ENCODE data around the gene AGER. TPM values are rescaled to one million over a fixed set of nuclear protein-coding genes. Genes with fewer than 3 reads are reported as not detected.

Gene AGER
- polyA plus RNA-seq, 1 donor from 2014 or later, result 7.2 TPM

DNA sequence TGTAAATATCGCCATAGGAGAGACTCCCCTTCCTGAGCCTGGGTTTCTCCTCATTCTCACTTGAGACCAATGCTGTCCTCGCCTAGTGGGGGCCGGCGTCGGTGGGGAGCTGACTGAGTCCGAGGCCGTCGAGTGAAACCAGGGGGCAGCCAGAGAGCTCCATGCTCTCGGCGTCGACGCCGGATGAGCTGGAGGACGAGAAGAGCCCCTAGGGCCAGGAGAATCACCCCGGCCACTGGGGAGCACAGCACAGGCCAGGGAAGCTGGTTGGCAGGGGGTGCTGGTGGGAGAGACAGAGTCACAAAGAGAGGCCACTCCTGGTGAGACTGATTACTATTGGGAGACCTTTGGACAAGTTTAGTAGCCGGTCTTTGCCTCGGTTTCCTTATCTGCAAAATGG is 14.8 kb upstream of the AGER start:
- Histone ChIP-seq H4K20me1 (ENCODE audit: insufficient read depth) (no peaks in the 10 kb centered on the region), H3K9me3 (ENCODE audit: low read length) (no peaks in the 10 kb centered on the region), H3K9me2 (ENCODE audit: insufficient read depth, low read length) (no peaks in the 10 kb centered on the region), H3K36me3 (ENCODE audit: insufficient read depth, low read length) (no peaks in the 10 kb centered on the region), H3K79me2 (replicated peaks; ENCODE audit: insufficient read depth, low read length) (no peaks in the 10 kb centered on the region), H3F3A (ENCODE audit: insufficient read depth, low read length, poor library complexity, severe bottlenecking) (peaks cover 5% of the 10 kb centered on the region), H3K27me3 (ENCODE audit: insufficient read depth, low read depth, low read length) (no peaks in the 10 kb centered on the region), H3K9ac (ENCODE audit: low read length) (no peak overlapping the region), H2AFZ (ENCODE audit: low read depth, low read length) (no peak overlapping the region), H3K4me2 (ENCODE audit: low read length) (no peak overlapping the region), H3K4me3 (ENCODE audit: low read length) (no peak overlapping the region), H3K27ac (ENCODE audit: low read length) (no peak overlapping the region)
- no peak for TF ChIP-seq EP300 (conservative IDR thresholded peaks at IDR 0.05; ENCODE audit: poor library complexity, severe bottlenecking)
- no peak for TF ChIP-seq EZH2 (IDR thresholded peaks at IDR 0.05; ENCODE audit: borderline replicate concordance, insufficient read depth, low read length, poor library complexity, severe bottlenecking)
- no peak for TF ChIP-seq CTCF (IDR thresholded peaks at IDR 0.05; ENCODE audit: poor library complexity, severe bottlenecking)
- TF ChIP-seq RAD21 (conservative IDR thresholded peaks at IDR 0.05), result no peak

- Histone ChIP-seq H3K27ac (ENCODE audit: low read length) (no peak overlapping the region), H4K20me1 (ENCODE audit: insufficient read depth) (no peaks in the 10 kb centered on the region), H3K4me2 (ENCODE audit: low read length) (no peak overlapping the region), H3K9me3 (ENCODE audit: low read length) (no peaks in the 10 kb centered on the region), H3K27me3 (ENCODE audit: insufficient read depth, low read depth, low read length) (no peaks in the 10 kb centered on the region), H3K36me3 (ENCODE audit: insufficient read depth, low read length) (no peaks in the 10 kb centered on the region), H3K79me2 (replicated peaks; ENCODE audit: insufficient read depth, low read length) (no peaks in the 10 kb centered on the region), H3K9ac (ENCODE audit: low read length) (no peak overlapping the region), H3K9me2 (ENCODE audit: insufficient read depth, low read length) (no peaks in the 10 kb centered on the region), H2AFZ (ENCODE audit: low read depth, low read length) (no peak overlapping the region), H3F3A (ENCODE audit: insufficient read depth, low read length, poor library complexity, severe bottlenecking) (peaks cover 5% of the 10 kb centered on the region), H3K4me3 (ENCODE audit: low read length) (no peak overlapping the region)
- no peak for TF ChIP-seq EZH2 (IDR thresholded peaks at IDR 0.05; ENCODE audit: borderline replicate concordance, insufficient read depth, low read length, poor library complexity, severe bottlenecking)
- no peak for TF ChIP-seq POLR2AphosphoS5 (IDR thresholded peaks at IDR 0.05)
Measured at GRCh38 chr6:32198345-32198696, 14.3 kb upstream of the AGER start.

DNA sequence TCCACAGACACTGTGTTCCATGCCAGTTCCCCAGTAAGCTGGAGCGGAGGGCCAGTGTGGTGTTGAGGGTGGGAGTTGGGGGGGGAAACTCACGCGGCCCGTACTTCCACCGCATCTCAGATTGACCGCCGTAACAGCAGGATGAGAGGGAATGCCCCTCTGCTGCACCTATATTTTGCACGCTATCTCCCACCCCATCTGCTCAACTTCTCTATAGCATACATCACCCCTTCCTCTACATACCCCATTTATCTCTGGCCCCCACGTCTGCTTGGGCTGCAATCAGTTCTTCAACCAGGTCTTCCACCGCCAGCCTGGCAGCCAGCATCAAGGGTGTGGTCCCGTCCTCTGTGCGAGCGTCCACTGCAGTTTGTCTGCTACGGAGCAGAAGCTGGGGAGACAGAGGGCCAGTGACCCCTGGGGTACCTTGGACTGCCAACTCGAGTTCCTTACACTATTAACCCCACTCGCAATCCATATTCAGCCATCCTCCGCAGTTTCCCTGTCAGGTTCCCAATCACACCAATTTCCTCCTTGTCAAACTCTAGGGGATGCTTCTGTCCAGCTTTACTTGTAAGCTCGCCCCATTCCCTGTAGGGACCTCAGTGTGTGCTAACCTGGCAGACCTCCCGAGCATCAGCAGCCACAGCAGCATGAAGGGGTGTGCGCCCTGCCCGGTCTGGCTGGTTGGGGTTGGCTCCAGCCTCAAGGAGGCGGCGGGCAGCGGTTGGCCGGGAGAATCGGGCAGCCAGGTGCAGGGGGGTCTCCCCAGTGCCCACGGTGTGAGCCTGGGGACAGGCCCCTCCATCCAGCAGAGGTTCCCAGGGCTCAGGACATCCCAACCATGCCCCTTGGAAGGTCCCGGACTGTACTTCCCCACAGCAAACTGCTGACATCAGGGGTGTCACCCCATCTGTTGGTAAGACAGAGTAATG is 12.9 kb upstream of the AGER start:
- TF ChIP-seq, protein P1, sequence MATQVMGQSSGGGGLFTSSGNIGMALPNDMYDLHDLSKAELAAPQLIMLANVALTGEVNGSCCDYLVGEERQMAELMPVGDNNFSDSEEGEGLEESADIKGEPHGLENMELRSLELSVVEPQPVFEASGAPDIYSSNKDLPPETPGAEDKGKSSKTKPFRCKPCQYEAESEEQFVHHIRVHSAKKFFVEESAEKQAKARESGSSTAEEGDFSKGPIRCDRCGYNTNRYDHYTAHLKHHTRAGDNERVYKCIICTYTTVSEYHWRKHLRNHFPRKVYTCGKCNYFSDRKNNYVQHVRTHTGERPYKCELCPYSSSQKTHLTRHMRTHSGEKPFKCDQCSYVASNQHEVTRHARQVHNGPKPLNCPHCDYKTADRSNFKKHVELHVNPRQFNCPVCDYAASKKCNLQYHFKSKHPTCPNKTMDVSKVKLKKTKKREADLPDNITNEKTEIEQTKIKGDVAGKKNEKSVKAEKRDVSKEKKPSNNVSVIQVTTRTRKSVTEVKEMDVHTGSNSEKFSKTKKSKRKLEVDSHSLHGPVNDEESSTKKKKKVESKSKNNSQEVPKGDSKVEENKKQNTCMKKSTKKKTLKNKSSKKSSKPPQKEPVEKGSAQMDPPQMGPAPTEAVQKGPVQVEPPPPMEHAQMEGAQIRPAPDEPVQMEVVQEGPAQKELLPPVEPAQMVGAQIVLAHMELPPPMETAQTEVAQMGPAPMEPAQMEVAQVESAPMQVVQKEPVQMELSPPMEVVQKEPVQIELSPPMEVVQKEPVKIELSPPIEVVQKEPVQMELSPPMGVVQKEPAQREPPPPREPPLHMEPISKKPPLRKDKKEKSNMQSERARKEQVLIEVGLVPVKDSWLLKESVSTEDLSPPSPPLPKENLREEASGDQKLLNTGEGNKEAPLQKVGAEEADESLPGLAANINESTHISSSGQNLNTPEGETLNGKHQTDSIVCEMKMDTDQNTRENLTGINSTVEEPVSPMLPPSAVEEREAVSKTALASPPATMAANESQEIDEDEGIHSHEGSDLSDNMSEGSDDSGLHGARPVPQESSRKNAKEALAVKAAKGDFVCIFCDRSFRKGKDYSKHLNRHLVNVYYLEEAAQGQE (IDR thresholded peaks at IDR 0.05; ENCODE audit: borderline replicate concordance), result no peak
- TF ChIP-seq POLR2AphosphoS5 (IDR thresholded peaks at IDR 0.05) (no peak), RAD21 (conservative IDR thresholded peaks at IDR 0.05) (no peak), EP300 (conservative IDR thresholded peaks at IDR 0.05; ENCODE audit: poor library complexity, severe bottlenecking) (no peak), TAF1 (IDR thresholded peaks at IDR 0.05; ENCODE audit: low read depth) (no peak), EZH2 (IDR thresholded peaks at IDR 0.05; ENCODE audit: borderline replicate concordance, insufficient read depth, low read length, poor library complexity, severe bottlenecking) (no peak), SMC3 (conservative IDR thresholded peaks at IDR 0.05; ENCODE audit: poor library complexity) (no peak), CTCF (IDR thresholded peaks at IDR 0.05; ENCODE audit: poor library complexity, severe bottlenecking) (no peak), MXI1 (conservative IDR thresholded peaks at IDR 0.05; ENCODE audit: poor library complexity, severe bottlenecking) (no peak)
- peak overlapping the region; percentile 82 for H3K4me3 ChIP-seq (ENCODE audit: low read length)
- H3K36me3 ChIP-seq (ENCODE audit: insufficient read depth, low read length), result no peaks in the 10 kb centered on the region
- no peaks in the 10 kb centered on the region for H3K9me2 ChIP-seq (ENCODE audit: insufficient read depth, low read length)
- no peaks in the 10 kb centered on the region for H4K20me1 ChIP-seq (ENCODE audit: insufficient read depth)
- H2AFZ ChIP-seq (ENCODE audit: low read depth, low read length), result peak overlapping the region; percentile 40
- peak overlapping the region; percentile 100 for H3K27ac ChIP-seq (ENCODE audit: low read length)
- no peaks in the 10 kb centered on the region for H3K9me3 ChIP-seq (ENCODE audit: low read length)
- H3F3A ChIP-seq (ENCODE audit: insufficient read depth, low read length, poor library complexity, severe bottlenecking), result peaks cover 5% of the 10 kb centered on the region
- peak overlapping the region; percentile 98 for H3K4me2 ChIP-seq (ENCODE audit: low read length)
- H3K9ac ChIP-seq (ENCODE audit: low read length), result peak overlapping the region; percentile 100
- no peaks in the 10 kb centered on the region for H3K27me3 ChIP-seq (ENCODE audit: insufficient read depth, low read depth, low read length)
- no peaks in the 10 kb centered on the region for H3K79me2 ChIP-seq (replicated peaks; ENCODE audit: insufficient read depth, low read length)

Data from neural cell (in vitro differentiated cells).